ENCODE data around the gene BICRAL. TPM values are rescaled to one million over a fixed set of nuclear protein-coding genes. Genes with fewer than 3 reads are reported as not detected.
"Not testable (repeated sequence)": the region's sequence is repeated elsewhere in the genome, so short reads cannot be mapped to it uniquely, and the experiment has no call there.

Gene BICRAL
- polyA plus RNA-seq, 1 donor: 10.9 TPM

GRCh38 chr6:42762426-42762859, 19.4 kb upstream of the BICRAL start:
- DNase-seq (ENCODE audit: low read depth): no peak

GRCh38 chr6:42762950-42763349, 18.9 kb upstream of the BICRAL start:
- DNase-seq (ENCODE audit: low read depth): no peak

- no peak for DNase-seq (ENCODE audit: low read depth)
Measured at GRCh38 chr6:42764911-42765648, 16.8 kb upstream of the BICRAL start.

- DNase-seq (ENCODE audit: low read depth): no peak
Measured at GRCh38 chr6:42766163-42766670, 15.6 kb upstream of the BICRAL start.

- no peak for DNase-seq (ENCODE audit: low read depth)
Measured at GRCh38 chr6:42769051-42769450, 12.8 kb upstream of the BICRAL start.

GRCh38 chr6:42769836-42770235, 12.0 kb upstream of the BICRAL start:
- no peak for DNase-seq (ENCODE audit: low read depth)

- DNase-seq (ENCODE audit: low read depth): no peak
Measured at GRCh38 chr6:42771741-42772100, 10.1 kb upstream of the BICRAL start.

- no peak for DNase-seq (ENCODE audit: low read depth)
Measured at GRCh38 chr6:42774201-42774600, 7.7 kb upstream of the BICRAL start.

- DNase-seq (ENCODE audit: low read depth): not testable (repeated sequence)
Measured at GRCh38 chr6:42774821-42775487, 6.9 kb upstream of the BICRAL start.

- no peak for DNase-seq (ENCODE audit: low read depth)
Measured at GRCh38 chr6:42777126-42777822, 4.6 kb upstream of the BICRAL start.

GRCh38 chr6:42778122-42778521, 3.7 kb upstream of the BICRAL start:
- DNase-seq (ENCODE audit: low read depth): no peak

- DNase-seq (ENCODE audit: low read depth): no peak
Measured at GRCh38 chr6:42779521-42779920, 2.3 kb upstream of the BICRAL start.

GRCh38 chr6:42781546-42781795, 381 bp upstream of the BICRAL start:
- DNase-seq (ENCODE audit: low read depth): no peak

- DNase-seq (ENCODE audit: low read depth): peak; percentile 68
Measured at GRCh38 chr6:42782689-42783176, 881 bp downstream of the BICRAL start.

- peak; percentile 58 for DNase-seq (ENCODE audit: low read depth)
Measured at GRCh38 chr6:42783177-42783875, 1.5 kb downstream of the BICRAL start.

- no peak for DNase-seq (ENCODE audit: low read depth)
Measured at GRCh38 chr6:42783876-42784642, 2.2 kb downstream of the BICRAL start.

GRCh38 chr6:42784717-42785498, 3.1 kb downstream of the BICRAL start:
- no peak for DNase-seq (ENCODE audit: low read depth)

GRCh38 chr6:42786525-42786985, 4.7 kb downstream of the BICRAL start:
- DNase-seq (ENCODE audit: low read depth): no peak

- no peak for DNase-seq (ENCODE audit: low read depth)
Measured at GRCh38 chr6:42787063-42787472, 5.2 kb downstream of the BICRAL start.

GRCh38 chr6:42788671-42789070, 6.8 kb downstream of the BICRAL start:
- DNase-seq (ENCODE audit: low read depth): no peak
